Esophagus squamous epithelium (tissue), 4 donors: ENCODE results near the gene COL23A1.

Experiments
- POLR2A ChIP-seq, 4 donors: fragments of 450-650 bp; IDR thresholded peaks; one replicate each; pipeline ENCODE4 v1.6.1; 2017; ENCODE audit warnings: antibody characterized with exemption in 4 of 4, mild to moderate bottlenecking in 4 of 4, moderate library complexity in 3 of 4
- TF ChIP-seq, protein P1 (sequence below), 6 experiments: fragments of 450-650 bp in 4 of 6; fragments of 200-600 bp in 2 of 6; sonication (generic) in 2 of 6; IDR thresholded peaks; one replicate each; pipeline ENCODE4 v1.5.1; 2016 to 2019; ENCODE audit warnings: antibody characterized with exemption in 6 of 6, mild to moderate bottlenecking in 4 of 6, moderate library complexity in 4 of 6

DNA sequence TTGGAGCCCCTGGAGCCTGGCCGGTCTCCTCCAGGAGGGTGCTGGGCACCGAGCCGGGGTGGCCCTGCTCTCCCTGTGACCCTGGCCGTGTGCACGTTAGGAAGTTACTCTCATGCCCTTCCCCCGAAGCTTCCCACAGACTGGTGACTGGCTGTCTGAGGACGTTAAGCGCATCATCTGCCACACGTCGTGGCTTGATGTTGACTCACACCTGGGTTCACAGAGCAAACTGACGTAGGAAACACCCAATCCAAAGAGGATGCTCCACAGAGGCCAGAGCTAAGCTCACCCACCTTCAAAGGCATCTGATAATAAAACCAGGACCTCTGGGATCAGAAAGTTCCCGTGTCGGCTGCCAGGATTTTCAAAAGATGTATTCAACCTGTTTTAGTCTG, 204.7 kb downstream of the COL23A1 start:
- TF ChIP-seq, protein P1, sequence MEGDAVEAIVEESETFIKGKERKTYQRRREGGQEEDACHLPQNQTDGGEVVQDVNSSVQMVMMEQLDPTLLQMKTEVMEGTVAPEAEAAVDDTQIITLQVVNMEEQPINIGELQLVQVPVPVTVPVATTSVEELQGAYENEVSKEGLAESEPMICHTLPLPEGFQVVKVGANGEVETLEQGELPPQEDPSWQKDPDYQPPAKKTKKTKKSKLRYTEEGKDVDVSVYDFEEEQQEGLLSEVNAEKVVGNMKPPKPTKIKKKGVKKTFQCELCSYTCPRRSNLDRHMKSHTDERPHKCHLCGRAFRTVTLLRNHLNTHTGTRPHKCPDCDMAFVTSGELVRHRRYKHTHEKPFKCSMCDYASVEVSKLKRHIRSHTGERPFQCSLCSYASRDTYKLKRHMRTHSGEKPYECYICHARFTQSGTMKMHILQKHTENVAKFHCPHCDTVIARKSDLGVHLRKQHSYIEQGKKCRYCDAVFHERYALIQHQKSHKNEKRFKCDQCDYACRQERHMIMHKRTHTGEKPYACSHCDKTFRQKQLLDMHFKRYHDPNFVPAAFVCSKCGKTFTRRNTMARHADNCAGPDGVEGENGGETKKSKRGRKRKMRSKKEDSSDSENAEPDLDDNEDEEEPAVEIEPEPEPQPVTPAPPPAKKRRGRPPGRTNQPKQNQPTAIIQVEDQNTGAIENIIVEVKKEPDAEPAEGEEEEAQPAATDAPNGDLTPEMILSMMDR (IDR thresholded peaks at IDR 0.05), result no peak
- TF ChIP-seq POLR2A (IDR thresholded peaks at IDR 0.05), result no peak
